ENCODE results near the gene NR4A3.

The NR4A3 gene

DNA sequence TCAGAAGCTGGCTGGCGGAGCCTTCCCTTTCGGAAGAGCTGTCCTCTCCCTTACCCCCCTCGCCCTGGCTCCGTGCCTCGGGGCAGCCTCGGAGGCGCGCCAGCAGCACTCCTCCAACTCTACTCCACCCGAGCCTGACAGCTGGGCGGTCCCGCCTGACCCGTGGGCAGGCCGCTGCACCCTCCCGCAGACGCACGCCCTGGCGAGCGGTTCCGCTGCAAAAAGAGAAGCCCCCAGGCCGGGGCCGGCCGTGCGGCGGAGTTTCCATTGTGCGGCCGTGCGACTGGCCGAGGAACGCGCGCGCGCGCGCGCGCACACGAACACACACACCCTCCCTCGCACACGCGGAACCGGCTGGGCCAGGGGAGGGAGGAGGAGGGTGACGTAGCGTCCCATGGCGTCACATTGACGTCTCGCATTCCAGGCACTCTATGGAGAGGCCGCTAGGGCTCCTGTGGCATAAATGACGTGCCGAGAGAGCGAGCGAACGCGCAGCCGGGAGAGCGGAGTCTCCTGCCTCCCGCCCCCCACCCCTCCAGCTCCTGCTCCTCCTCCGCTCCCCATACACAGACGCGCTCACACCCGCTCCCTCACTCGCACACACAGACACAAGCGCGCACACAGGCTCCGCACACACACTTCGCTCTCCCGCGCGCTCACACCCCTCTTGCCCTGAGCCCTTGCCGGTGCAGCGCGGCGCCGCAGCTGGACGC lies at the start of gene NR4A3:
Gene NR4A3, plus strand, starts transcription at position 490 of the 713 bp plus-strand sequence. CDS start 6,158 bp downstream, outside the sequence.
- TF ChIP-seq YY1 (IDR thresholded peaks at IDR 0.05; ENCODE audit: low read depth) (0 out of 2 replicates have a peak, but pooled peaks have one; percentile 20), TCF12 (IDR thresholded peaks at IDR 0.05; ENCODE audit: low read depth) (peak; percentile 53), NFIC (IDR thresholded peaks at IDR 0.05) (peak; percentile 43), RAD21 (IDR thresholded peaks at IDR 0.05; ENCODE audit: low read depth) (no peak), EGR1 (IDR thresholded peaks at IDR 0.05) (no peak), CREB1 (IDR thresholded peaks at IDR 0.05; ENCODE audit: low read depth) (peak; percentile 97), FOXM1 (IDR thresholded peaks at IDR 0.05; ENCODE audit: borderline replicate concordance, low read depth) (no peak), ZBTB7A (IDR thresholded peaks at IDR 0.05; ENCODE audit: low read depth) (no peak), TEAD4 (IDR thresholded peaks at IDR 0.05) (peak; percentile 98), EP300 (IDR thresholded peaks at IDR 0.05; ENCODE audit: borderline replicate concordance) (no peak), TAF1 (IDR thresholded peaks at IDR 0.05; ENCODE audit: low read depth) (peak; percentile 43; the same call in 1 of the 2 replicates), CEBPB (IDR thresholded peaks at IDR 0.05) (no peak)
- TF ChIP-seq, protein P1, sequence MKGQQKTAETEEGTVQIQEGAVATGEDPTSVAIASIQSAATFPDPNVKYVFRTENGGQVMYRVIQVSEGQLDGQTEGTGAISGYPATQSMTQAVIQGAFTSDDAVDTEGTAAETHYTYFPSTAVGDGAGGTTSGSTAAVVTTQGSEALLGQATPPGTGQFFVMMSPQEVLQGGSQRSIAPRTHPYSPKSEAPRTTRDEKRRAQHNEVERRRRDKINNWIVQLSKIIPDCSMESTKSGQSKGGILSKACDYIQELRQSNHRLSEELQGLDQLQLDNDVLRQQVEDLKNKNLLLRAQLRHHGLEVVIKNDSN (IDR thresholded peaks at IDR 0.05), result peak; percentile 52; the same call in 1 of the 2 replicates
- TF ChIP-seq, protein P2, sequence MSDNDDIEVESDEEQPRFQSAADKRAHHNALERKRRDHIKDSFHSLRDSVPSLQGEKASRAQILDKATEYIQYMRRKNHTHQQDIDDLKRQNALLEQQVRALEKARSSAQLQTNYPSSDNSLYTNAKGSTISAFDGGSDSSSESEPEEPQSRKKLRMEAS (IDR thresholded peaks at IDR 0.05), result peak; percentile 72
- TF ChIP-seq, protein P3, sequence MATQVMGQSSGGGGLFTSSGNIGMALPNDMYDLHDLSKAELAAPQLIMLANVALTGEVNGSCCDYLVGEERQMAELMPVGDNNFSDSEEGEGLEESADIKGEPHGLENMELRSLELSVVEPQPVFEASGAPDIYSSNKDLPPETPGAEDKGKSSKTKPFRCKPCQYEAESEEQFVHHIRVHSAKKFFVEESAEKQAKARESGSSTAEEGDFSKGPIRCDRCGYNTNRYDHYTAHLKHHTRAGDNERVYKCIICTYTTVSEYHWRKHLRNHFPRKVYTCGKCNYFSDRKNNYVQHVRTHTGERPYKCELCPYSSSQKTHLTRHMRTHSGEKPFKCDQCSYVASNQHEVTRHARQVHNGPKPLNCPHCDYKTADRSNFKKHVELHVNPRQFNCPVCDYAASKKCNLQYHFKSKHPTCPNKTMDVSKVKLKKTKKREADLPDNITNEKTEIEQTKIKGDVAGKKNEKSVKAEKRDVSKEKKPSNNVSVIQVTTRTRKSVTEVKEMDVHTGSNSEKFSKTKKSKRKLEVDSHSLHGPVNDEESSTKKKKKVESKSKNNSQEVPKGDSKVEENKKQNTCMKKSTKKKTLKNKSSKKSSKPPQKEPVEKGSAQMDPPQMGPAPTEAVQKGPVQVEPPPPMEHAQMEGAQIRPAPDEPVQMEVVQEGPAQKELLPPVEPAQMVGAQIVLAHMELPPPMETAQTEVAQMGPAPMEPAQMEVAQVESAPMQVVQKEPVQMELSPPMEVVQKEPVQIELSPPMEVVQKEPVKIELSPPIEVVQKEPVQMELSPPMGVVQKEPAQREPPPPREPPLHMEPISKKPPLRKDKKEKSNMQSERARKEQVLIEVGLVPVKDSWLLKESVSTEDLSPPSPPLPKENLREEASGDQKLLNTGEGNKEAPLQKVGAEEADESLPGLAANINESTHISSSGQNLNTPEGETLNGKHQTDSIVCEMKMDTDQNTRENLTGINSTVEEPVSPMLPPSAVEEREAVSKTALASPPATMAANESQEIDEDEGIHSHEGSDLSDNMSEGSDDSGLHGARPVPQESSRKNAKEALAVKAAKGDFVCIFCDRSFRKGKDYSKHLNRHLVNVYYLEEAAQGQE (IDR thresholded peaks at IDR 0.05; ENCODE audit: low read depth), result no peak

- no peak for TF ChIP-seq EP300 (IDR thresholded peaks at IDR 0.05; ENCODE audit: borderline replicate concordance)
- no peak for TF ChIP-seq FOXM1 (IDR thresholded peaks at IDR 0.05; ENCODE audit: borderline replicate concordance, low read depth)
- TF ChIP-seq EGR1 (IDR thresholded peaks at IDR 0.05), result no peak
- TF ChIP-seq TAF1 (IDR thresholded peaks at IDR 0.05; ENCODE audit: low read depth), result no peak
- TF ChIP-seq RAD21 (IDR thresholded peaks at IDR 0.05; ENCODE audit: low read depth), result no peak
- TF ChIP-seq, protein P2 (IDR thresholded peaks at IDR 0.05), result no peak
- TF ChIP-seq, protein P1 (IDR thresholded peaks at IDR 0.05), result no peak
- TF ChIP-seq YY1 (IDR thresholded peaks at IDR 0.05; ENCODE audit: low read depth), result no peak
- TF ChIP-seq ZBTB7A (IDR thresholded peaks at IDR 0.05; ENCODE audit: low read depth), result no peak
- no peak for TF ChIP-seq NFIC (IDR thresholded peaks at IDR 0.05)
- TF ChIP-seq TEAD4 (IDR thresholded peaks at IDR 0.05), result no peak
- TF ChIP-seq, protein P3 (IDR thresholded peaks at IDR 0.05; ENCODE audit: low read depth), result no peak
- no peak for TF ChIP-seq CREB1 (IDR thresholded peaks at IDR 0.05; ENCODE audit: low read depth)
- TF ChIP-seq CEBPB (IDR thresholded peaks at IDR 0.05), result no peak
- TF ChIP-seq TCF12 (IDR thresholded peaks at IDR 0.05; ENCODE audit: low read depth), result no peak
Measured at GRCh38 chr9:99773468-99774138, 48.1 kb upstream of the NR4A3 start.

DNA sequence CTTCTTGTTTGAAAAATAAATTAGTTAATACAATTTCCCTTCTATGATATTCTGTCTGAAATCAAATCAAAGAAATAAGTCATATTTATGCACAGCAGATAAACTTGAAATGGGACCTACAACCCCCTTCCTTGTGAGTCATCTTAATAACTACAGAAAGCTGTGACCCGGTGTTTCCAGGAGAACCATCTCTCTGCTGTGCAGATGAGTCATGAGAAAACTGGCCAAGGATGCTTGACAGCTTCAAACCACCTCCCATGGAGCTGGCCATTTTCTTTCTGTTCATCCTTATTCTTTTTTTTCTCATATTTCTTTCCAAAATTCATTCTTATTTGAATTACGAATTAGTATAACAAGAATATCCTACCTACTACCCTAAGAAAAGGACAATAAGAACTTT lies 43.4 kb upstream of the NR4A3 start:
- TF ChIP-seq ZBTB7A (IDR thresholded peaks at IDR 0.05; ENCODE audit: low read depth) (no peak), NFIC (IDR thresholded peaks at IDR 0.05) (no peak), CREB1 (IDR thresholded peaks at IDR 0.05; ENCODE audit: low read depth) (no peak), TEAD4 (IDR thresholded peaks at IDR 0.05) (no peak), YY1 (IDR thresholded peaks at IDR 0.05; ENCODE audit: low read depth) (no peak), EGR1 (IDR thresholded peaks at IDR 0.05) (no peak), RAD21 (IDR thresholded peaks at IDR 0.05; ENCODE audit: low read depth) (no peak), EP300 (IDR thresholded peaks at IDR 0.05; ENCODE audit: borderline replicate concordance) (no peak), TAF1 (IDR thresholded peaks at IDR 0.05; ENCODE audit: low read depth) (no peak), TCF12 (IDR thresholded peaks at IDR 0.05; ENCODE audit: low read depth) (no peak), FOXM1 (IDR thresholded peaks at IDR 0.05; ENCODE audit: borderline replicate concordance, low read depth) (no peak), CEBPB (IDR thresholded peaks at IDR 0.05) (no peak)
- TF ChIP-seq, protein P3 (IDR thresholded peaks at IDR 0.05; ENCODE audit: low read depth), result no peak
- TF ChIP-seq, protein P2 (IDR thresholded peaks at IDR 0.05), result no peak
- TF ChIP-seq, protein P1 (IDR thresholded peaks at IDR 0.05), result no peak

Measured in Ishikawa (cell line).